Fibroblast of lung (primary cell): Measurements from ENCODE around the gene NTN3.

Source experiments
- CTCF ChIP-seq, 2 donors: IDR thresholded peaks in 1 of 2; conservative IDR thresholded peaks in 1 of 2; 1 replicate in 1 of 2; 2 replicates in 1 of 2; pipeline ENCODE4 v1.5.1; 2011 to 2012; ENCODE audit warnings: low read length in 2 of 2, control low read depth in 1 of 2, inconsistent platforms in 1 of 2, low read depth in 1 of 2, mild to moderate bottlenecking in 1 of 2
- EZH2 ChIP-seq: IDR thresholded peaks from 2 replicates; pipeline ENCODE4 v1.5.1; 2012; ENCODE audit warnings: low read length, control low read depth, mild to moderate bottlenecking; ENCODE audit errors: missing control alignments

- TF ChIP-seq CTCF (conservative IDR thresholded peaks at IDR 0.05 in 1 of 2, IDR thresholded peaks at IDR 0.05 in 1 of 2; ENCODE audit: low read depth in 1 of 2, low read length in 2 of 2), result no peak
- TF ChIP-seq EZH2, result no peak
These were observed 33.0 kb upstream of the NTN3 start for GRCh38 chr16:2438121-2438520.
